Measurements from ENCODE around the gene THAP4.

THAP4 gene

GRCh38 chr2:241571821-241572620, 64.9 kb downstream of the THAP4 start:
- TF ChIP-seq TAF1 (IDR thresholded peaks at IDR 0.05; ENCODE audit: borderline replicate concordance, insufficient read depth, low read length) (no peak), FOXP2 (optimal IDR thresholded peaks at IDR 0.05; ENCODE audit: borderline replicate concordance, extremely low read depth, extremely low read length, insufficient read depth) (no peak), REST (IDR thresholded peaks at IDR 0.05; ENCODE audit: insufficient read depth in 1 of 2, low read depth in 2 of 2, low read length in 2 of 2) (no peak), POLR2AphosphoS5 (IDR thresholded peaks at IDR 0.05; ENCODE audit: low read depth, low read length) (no peak), SIN3A (IDR thresholded peaks at IDR 0.05; ENCODE audit: borderline replicate concordance, insufficient read depth, low read length) (no peak)

DNA sequence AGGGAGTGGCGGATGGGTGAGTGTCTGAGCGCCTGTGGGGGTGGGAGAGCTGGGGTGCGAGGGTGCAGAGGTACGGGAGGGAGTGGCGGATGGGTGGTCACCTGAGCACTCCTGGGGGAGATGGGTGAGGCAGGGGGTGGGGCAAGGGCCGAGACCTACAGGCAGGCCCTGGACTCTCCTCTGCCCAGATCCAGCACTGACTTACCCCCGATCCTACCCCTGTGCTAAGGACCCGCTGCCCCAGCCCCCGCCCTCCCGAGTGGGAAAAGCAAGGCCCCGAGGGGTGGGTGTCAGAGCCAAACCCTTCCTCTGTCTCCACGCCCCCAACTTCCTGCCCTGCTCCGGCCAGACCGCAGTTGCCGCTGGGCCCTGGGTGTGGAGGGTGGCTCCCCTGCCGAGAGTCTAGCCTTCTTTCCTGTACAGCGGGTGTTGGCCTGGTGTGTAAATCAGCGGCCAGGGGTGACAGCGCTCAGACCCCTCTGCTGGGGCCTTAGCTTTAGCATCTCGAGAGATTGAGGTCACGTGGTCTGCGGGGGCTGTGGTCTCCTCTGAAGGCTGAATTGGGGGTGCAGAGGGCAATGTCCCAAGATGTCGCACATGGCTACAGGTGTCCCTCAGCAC, 65.9 kb downstream of the THAP4 start:
- TF ChIP-seq TAF1 (IDR thresholded peaks at IDR 0.05; ENCODE audit: borderline replicate concordance, insufficient read depth, low read length) (no peak), SIN3A (IDR thresholded peaks at IDR 0.05; ENCODE audit: borderline replicate concordance, insufficient read depth, low read length) (no peak)

DNA sequence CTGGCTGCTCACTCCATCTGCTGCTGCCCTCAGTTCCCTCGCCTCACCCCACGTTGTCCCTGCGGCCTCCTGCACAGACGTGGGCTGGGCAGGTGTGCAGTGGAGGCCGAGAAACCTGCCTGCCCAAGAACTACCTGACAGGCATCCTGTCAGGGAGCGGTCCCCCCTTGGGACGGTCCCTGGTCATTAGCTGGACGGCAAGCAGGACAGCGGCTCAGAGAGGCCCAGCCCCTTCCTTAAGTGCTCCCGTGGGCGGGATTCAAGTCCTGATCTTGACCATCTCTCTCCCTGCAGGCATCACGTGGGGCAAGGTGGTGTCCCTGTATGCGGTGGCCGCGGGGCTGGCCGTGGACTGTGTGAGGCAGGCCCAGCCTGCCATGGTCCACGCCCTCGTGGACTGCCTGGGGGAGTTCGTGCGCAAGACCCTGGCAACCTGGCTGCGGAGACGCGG, 67.1 kb downstream of the THAP4 start:
- no peak for TF ChIP-seq REST (IDR thresholded peaks at IDR 0.05; ENCODE audit: insufficient read depth in 1 of 2, low read depth in 2 of 2, low read length in 2 of 2)
- TF ChIP-seq TAF1 (IDR thresholded peaks at IDR 0.05; ENCODE audit: borderline replicate concordance, insufficient read depth, low read length), result no peak
- TF ChIP-seq POLR2AphosphoS5 (IDR thresholded peaks at IDR 0.05; ENCODE audit: low read depth, low read length), result no peak
- no peak for TF ChIP-seq SIN3A (IDR thresholded peaks at IDR 0.05; ENCODE audit: borderline replicate concordance, insufficient read depth, low read length)
- TF ChIP-seq FOXP2 (optimal IDR thresholded peaks at IDR 0.05; ENCODE audit: borderline replicate concordance, extremely low read depth, extremely low read length, insufficient read depth), result no peak

- TF ChIP-seq POLR2AphosphoS5 (IDR thresholded peaks at IDR 0.05; ENCODE audit: low read depth, low read length) (no peak), REST (IDR thresholded peaks at IDR 0.05; ENCODE audit: insufficient read depth in 1 of 2, low read depth in 2 of 2, low read length in 2 of 2) (no peak), TAF1 (IDR thresholded peaks at IDR 0.05; ENCODE audit: borderline replicate concordance, insufficient read depth, low read length) (no peak), SIN3A (IDR thresholded peaks at IDR 0.05; ENCODE audit: borderline replicate concordance, insufficient read depth, low read length) (no peak), FOXP2 (optimal IDR thresholded peaks at IDR 0.05; ENCODE audit: borderline replicate concordance, extremely low read depth, extremely low read length, insufficient read depth) (no peak)
Measured at GRCh38 chr2:241568726-241569125, 68.2 kb downstream of the THAP4 start.

GRCh38 chr2:241567776-241568175, 69.2 kb downstream of the THAP4 start:
- TF ChIP-seq SIN3A (IDR thresholded peaks at IDR 0.05; ENCODE audit: borderline replicate concordance, insufficient read depth, low read length) (no peak), POLR2AphosphoS5 (IDR thresholded peaks at IDR 0.05; ENCODE audit: low read depth, low read length) (no peak), FOXP2 (optimal IDR thresholded peaks at IDR 0.05; ENCODE audit: borderline replicate concordance, extremely low read depth, extremely low read length, insufficient read depth) (no peak), TAF1 (IDR thresholded peaks at IDR 0.05; ENCODE audit: borderline replicate concordance, insufficient read depth, low read length) (no peak), REST (IDR thresholded peaks at IDR 0.05; ENCODE audit: insufficient read depth in 1 of 2, low read depth in 2 of 2, low read length in 2 of 2) (no peak)
